ENCODE results near the gene ARL10. TPM values are rescaled to one million over a fixed set of nuclear protein-coding genes. Genes with fewer than 3 reads are reported as not detected.

ARL10 gene
- total RNA-seq, 2 donors from 2014 or later: 1.3 to 2.8 TPM

- intact Hi-C loops (cut with DNase I): no loop called here
- Histone ChIP-seq H3K4me3 (no peak overlapping the region), H3K9me3 (no peaks in the 10 kb centered on the region), H3K4me1 (no peaks in the 10 kb centered on the region), H3K36me3 (peaks cover 5% of the 10 kb centered on the region), H3K27ac (no peak overlapping the region), H3K27me3 (no peaks in the 10 kb centered on the region), H3K9ac (ENCODE audit: low read depth in 2 of 2, low read length in 2 of 2) (no peak overlapping the region)
- no peak for DNase-seq
- no peak for TF ChIP-seq CTCF (IDR thresholded peaks at IDR 0.05)
Measured at GRCh38 chr5:176356179-176356566, 9.1 kb upstream of the ARL10 start.

GRCh38 chr5:176359658-176360057, 5.6 kb upstream of the ARL10 start:
- no peaks in the 10 kb centered on the region for H3K27me3 ChIP-seq
- TF ChIP-seq CTCF (IDR thresholded peaks at IDR 0.05): no peak
- no peak overlapping the region for H3K27ac ChIP-seq
- no peak overlapping the region for H3K9ac ChIP-seq (ENCODE audit: low read depth in 2 of 2, low read length in 2 of 2)
- no peaks in the 10 kb centered on the region for H3K9me3 ChIP-seq
- H3K36me3 ChIP-seq: no peaks in the 10 kb centered on the region
- no peak overlapping the region for H3K4me3 ChIP-seq
- H3K4me1 ChIP-seq: no peaks in the 10 kb centered on the region
- intact Hi-C loops (cut with DNase I): no loop called here
- no peak for DNase-seq

- Histone ChIP-seq H3K9me3 (no peaks in the 10 kb centered on the region), H3K9ac (ENCODE audit: low read depth in 2 of 2, low read length in 2 of 2) (peak overlapping the region; percentile 93 to 99), H3K36me3 (no peaks in the 10 kb centered on the region), H3K4me1 (no peaks in the 10 kb centered on the region), H3K27me3 (no peaks in the 10 kb centered on the region), H3K27ac (peak overlapping the region; percentile 73), H3K4me3 (peak overlapping the region; percentile 97)
- DNase-seq: peak; percentile 48
- no peak for TF ChIP-seq CTCF (IDR thresholded peaks at IDR 0.05)
- intact Hi-C loops (cut with DNase I): no loop called here
Measured at GRCh38 chr5:176360894-176361436, 4.3 kb upstream of the ARL10 start.

- Histone ChIP-seq H3K27me3 (no peaks in the 10 kb centered on the region), H3K27ac (peak within 1 kb of the TSS; percentile 73), H3K4me1 (no peaks in the 10 kb centered on the region), H3K9ac (ENCODE audit: low read depth in 2 of 2, low read length in 2 of 2) (peak within 1 kb of the TSS; percentile 93 to 99), H3K4me3 (peak within 1 kb of the TSS; percentile 97), H3K36me3 (no peaks in the 10 kb centered on the region), H3K9me3 (no peaks in the 10 kb centered on the region)
- peak; percentile 11 for TF ChIP-seq CTCF (IDR thresholded peaks at IDR 0.05)
- intact Hi-C loops (cut with DNase I): no loop called here
- peak; percentile 96 for DNase-seq
Measured at GRCh38 chr5:176361437-176362232, 3.7 kb upstream of the ARL10 start, which contains the start of gene KIAA1191. Gene KIAA1191, minus strand, starts transcription at chr5:176361764. Its CDS starts 2,256 bp downstream, at chr5:176359508.

- H3K27ac ChIP-seq: no peak overlapping the region
- H3K4me3 ChIP-seq: peak overlapping the region; percentile 97
- intact Hi-C loops (cut with DNase I): no loop called here
- no peaks in the 10 kb centered on the region for H3K27me3 ChIP-seq
- H3K36me3 ChIP-seq: no peaks in the 10 kb centered on the region
- H3K4me1 ChIP-seq: no peaks in the 10 kb centered on the region
- peak overlapping the region; percentile 93 to 99 for H3K9ac ChIP-seq (ENCODE audit: low read depth in 2 of 2, low read length in 2 of 2)
- H3K9me3 ChIP-seq: no peaks in the 10 kb centered on the region
- no peak for DNase-seq
- no peak for TF ChIP-seq CTCF (IDR thresholded peaks at IDR 0.05)
Measured at GRCh38 chr5:176362233-176362490, 3.1 kb upstream of the ARL10 start.

Data from colonic mucosa (tissue), 4 donors.